HL-60 (cell line): Measurements from ENCODE around the gene DDX49.

Experiments
- DNase-seq, 2 experiments: peaks; one replicate each; pipeline ENCODE4 v3.0.0-alpha.2; 2010 to 2020; ENCODE audit warnings: low read depth in 1 of 2, low spot score in 1 of 2
- H3K27ac ChIP-seq: fragments of 250-450 bp; sonication (Bioruptor Pico); replicated peaks from 2 replicates; pipeline ENCODE4 v1.5.1; 2020; ENCODE audit warnings: mild to moderate bottlenecking, moderate library complexity
- H3K27me3 ChIP-seq: fragments of 250-450 bp; sonication (Bioruptor Pico); 2 replicates; pipeline ENCODE4 v1.5.1; 2021; ENCODE audit warnings: mild to moderate bottlenecking, moderate library complexity; ENCODE audit not compliant: insufficient read depth, poor library complexity, severe bottlenecking
- H3K4me3 ChIP-seq: replicated peaks from 2 replicates; pipeline ENCODE4 v1.5.1; 2011; ENCODE audit warnings: mild to moderate bottlenecking, control low read depth, low read length; ENCODE audit not compliant: insufficient read depth
- GABPA ChIP-seq: IDR thresholded peaks from 2 replicates; pipeline ENCODE4 v1.6.1; 2012; ENCODE audit warnings: low read depth
- POLR2AphosphoS5 ChIP-seq: IDR thresholded peaks from 2 replicates; pipeline ENCODE4 v1.6.1; 2012; ENCODE audit warnings: low read depth
- SPI1 ChIP-seq: IDR thresholded peaks from 2 replicates; pipeline ENCODE4 v1.6.1; 2012; ENCODE audit warnings: low read depth, mild to moderate bottlenecking, borderline replicate concordance
- TF ChIP-seq, protein P1 (sequence below): IDR thresholded peaks from 2 replicates; pipeline ENCODE4 v1.6.1; 2012; ENCODE audit warnings: low read depth; ENCODE audit not compliant: insufficient replicate concordance
- TF ChIP-seq, protein P2 (sequence below): IDR thresholded peaks from one replicate; pipeline ENCODE4 v1.5.1; 2011; ENCODE audit warnings: low read length, control low read depth, inconsistent platforms; ENCODE audit not compliant: insufficient read depth

DDX49 gene

DNA sequence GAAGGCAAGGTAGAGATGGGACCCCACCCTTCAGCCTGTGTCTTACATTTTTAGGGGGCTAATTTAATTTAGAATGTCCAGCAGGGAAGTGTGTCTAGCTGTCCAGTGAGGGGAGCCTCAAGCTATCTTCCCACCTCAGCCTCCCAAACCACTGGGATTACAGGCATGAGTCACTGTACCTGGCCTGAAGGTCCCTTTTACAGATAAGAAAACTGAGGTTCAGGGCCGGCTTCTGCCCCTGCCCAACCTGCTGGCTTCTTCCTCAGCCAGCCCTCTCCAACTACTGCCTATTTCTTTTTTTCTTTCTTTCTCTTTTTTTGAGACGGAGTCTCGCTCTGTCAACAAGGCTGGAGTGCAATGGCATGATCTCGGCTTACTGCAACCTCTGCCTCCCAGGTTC, 40.9 kb downstream of the DDX49 start:
- Histone ChIP-seq H3K4me3 (no peak overlapping the region), H3K27me3 (no peaks in the 10 kb centered on the region), H3K27ac (no peak overlapping the region)
- no peak for DNase-seq
- no peak for TF ChIP-seq SPI1
- TF ChIP-seq, protein P1, sequence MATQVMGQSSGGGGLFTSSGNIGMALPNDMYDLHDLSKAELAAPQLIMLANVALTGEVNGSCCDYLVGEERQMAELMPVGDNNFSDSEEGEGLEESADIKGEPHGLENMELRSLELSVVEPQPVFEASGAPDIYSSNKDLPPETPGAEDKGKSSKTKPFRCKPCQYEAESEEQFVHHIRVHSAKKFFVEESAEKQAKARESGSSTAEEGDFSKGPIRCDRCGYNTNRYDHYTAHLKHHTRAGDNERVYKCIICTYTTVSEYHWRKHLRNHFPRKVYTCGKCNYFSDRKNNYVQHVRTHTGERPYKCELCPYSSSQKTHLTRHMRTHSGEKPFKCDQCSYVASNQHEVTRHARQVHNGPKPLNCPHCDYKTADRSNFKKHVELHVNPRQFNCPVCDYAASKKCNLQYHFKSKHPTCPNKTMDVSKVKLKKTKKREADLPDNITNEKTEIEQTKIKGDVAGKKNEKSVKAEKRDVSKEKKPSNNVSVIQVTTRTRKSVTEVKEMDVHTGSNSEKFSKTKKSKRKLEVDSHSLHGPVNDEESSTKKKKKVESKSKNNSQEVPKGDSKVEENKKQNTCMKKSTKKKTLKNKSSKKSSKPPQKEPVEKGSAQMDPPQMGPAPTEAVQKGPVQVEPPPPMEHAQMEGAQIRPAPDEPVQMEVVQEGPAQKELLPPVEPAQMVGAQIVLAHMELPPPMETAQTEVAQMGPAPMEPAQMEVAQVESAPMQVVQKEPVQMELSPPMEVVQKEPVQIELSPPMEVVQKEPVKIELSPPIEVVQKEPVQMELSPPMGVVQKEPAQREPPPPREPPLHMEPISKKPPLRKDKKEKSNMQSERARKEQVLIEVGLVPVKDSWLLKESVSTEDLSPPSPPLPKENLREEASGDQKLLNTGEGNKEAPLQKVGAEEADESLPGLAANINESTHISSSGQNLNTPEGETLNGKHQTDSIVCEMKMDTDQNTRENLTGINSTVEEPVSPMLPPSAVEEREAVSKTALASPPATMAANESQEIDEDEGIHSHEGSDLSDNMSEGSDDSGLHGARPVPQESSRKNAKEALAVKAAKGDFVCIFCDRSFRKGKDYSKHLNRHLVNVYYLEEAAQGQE = no peak

DNA sequence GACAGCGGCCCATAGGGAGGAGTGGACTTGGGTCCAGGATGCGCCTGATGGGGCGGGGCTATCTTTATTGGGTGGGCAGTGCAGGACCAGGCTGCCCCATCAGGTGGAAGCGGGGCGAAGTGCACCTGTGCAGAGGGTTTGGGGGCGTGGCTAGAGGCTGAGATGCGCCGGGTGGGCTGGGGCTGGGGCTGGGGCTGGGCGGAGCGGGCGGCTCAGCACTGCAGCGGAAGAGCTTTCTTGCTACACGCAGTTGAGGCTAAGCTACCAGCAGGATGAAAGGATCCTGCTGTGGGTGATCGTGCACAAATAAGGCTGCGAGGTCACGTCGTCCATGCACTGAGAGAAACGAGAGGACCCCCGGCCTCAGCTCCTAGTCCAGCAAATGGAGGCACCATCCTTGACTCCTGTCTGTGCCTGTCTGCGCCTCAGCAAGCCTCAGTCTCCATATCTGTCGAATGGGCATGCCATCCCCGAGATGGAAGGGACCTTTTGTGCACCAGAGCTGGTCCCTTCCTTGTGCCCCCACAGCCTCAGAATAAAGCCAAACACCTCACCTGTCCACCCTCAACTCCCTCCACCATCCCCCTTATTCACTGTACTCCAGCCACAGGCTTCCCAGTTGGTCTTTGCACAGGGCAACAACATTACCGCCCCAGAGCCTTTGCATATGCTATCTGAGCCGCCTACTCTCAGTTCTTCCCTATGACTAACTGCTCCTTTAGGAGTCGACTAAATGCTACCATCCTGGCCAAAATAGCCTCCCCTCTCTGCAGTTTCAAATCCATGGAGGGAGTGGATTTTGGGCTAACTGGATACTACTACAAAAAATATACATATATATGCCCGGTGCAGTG, 42.5 kb downstream of the DDX49 start:
- TF ChIP-seq, protein P1 = no peak
- TF ChIP-seq POLR2AphosphoS5 (no peak), GABPA (no peak), SPI1 (no peak)
- TF ChIP-seq, protein P2, sequence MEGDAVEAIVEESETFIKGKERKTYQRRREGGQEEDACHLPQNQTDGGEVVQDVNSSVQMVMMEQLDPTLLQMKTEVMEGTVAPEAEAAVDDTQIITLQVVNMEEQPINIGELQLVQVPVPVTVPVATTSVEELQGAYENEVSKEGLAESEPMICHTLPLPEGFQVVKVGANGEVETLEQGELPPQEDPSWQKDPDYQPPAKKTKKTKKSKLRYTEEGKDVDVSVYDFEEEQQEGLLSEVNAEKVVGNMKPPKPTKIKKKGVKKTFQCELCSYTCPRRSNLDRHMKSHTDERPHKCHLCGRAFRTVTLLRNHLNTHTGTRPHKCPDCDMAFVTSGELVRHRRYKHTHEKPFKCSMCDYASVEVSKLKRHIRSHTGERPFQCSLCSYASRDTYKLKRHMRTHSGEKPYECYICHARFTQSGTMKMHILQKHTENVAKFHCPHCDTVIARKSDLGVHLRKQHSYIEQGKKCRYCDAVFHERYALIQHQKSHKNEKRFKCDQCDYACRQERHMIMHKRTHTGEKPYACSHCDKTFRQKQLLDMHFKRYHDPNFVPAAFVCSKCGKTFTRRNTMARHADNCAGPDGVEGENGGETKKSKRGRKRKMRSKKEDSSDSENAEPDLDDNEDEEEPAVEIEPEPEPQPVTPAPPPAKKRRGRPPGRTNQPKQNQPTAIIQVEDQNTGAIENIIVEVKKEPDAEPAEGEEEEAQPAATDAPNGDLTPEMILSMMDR = no peak
- H3K27me3 ChIP-seq = no peaks in the 10 kb centered on the region
- no peak for DNase-seq

DNA sequence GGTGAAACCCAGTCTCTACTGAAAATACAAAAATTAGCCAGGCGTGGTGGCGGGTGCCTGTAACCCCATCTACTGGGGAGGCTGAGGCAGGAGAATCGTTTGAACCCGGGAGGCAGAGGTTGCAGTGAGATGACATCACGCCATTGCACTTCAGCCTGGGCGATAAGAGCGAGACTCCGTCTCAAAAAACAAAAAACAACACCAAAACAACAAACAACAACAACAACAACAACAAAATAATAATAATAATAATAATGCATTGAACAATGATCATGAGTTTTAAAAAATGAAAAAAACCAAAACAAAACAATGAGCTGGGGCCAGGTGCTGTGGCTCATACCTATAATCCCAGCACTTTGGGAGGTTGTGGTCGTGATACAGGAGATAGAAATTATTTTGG, 44.6 kb downstream of the DDX49 start:
- Histone ChIP-seq H3K27ac (no peak overlapping the region), H3K27me3 (no peaks in the 10 kb centered on the region), H3K4me3 (no peak overlapping the region)
- DNase-seq = no peak
- TF ChIP-seq SPI1 (no peak), POLR2AphosphoS5 (no peak), GABPA (no peak)
- TF ChIP-seq, protein P1 = no peak
- TF ChIP-seq, protein P2 = no peak

More for the DNA sequence above, 42.5 kb downstream of the DDX49 start:
- Histone ChIP-seq H3K27ac (no peak overlapping the region), H3K4me3 (no peak overlapping the region)
